HEK293 (cell line): ENCODE data around the gene STRN.

Experiments used
- CTCF ChIA-PET: fragments of 350-600 bp; formaldehyde crosslinking; extraction: SDS; loops from one replicate; lab custom pipeline; 2021; ENCODE audit warnings: antibody characterized with exemption; lab: Yijun Ruan, JAX
- POLR2A ChIA-PET: fragments of 300-600 bp; formaldehyde crosslinking; extraction: SDS; loops from one replicate; lab custom pipeline; 2020; ENCODE audit warnings: antibody characterized with exemption, inconsistent platforms; lab: Yijun Ruan, JAX
- H3K27ac ChIP-seq: fragments of 200-500 bp; sonication (Bioruptor generic); 2 replicates; pipeline ENCODE4 v1.5.1; 2014; ENCODE audit warnings: low read depth, low read length, control low read depth, inconsistent platforms; ENCODE audit errors: extremely low read depth
- H3K36me3 ChIP-seq, 2 experiments: fragments of 200-500 bp in 1 of 2; sonication (Bioruptor generic) in 1 of 2; 1 replicate in 1 of 2; 2 replicates in 1 of 2; pipeline ENCODE4 v1.5.1; 2014 to 2017; ENCODE audit warnings: inconsistent platforms in 2 of 2, low read length in 2 of 2; ENCODE audit not compliant: control insufficient read depth in 2 of 2, insufficient read depth in 1 of 2
- H3K4me1 ChIP-seq: fragments of 200-500 bp; sonication (Bioruptor generic); 2 replicates; pipeline ENCODE4 v1.5.1; 2014; ENCODE audit warnings: mild to moderate bottlenecking, low read length, inconsistent platforms; ENCODE audit not compliant: control insufficient read depth, insufficient read depth
- H3K4me3 ChIP-seq: 2 replicates; pipeline ENCODE4 v1.5.1; 2011; ENCODE audit warnings: low read depth, mild to moderate bottlenecking, control low read depth, low read length, moderate library complexity
- H3K9me3 ChIP-seq: fragments of 200-500 bp; sonication (Bioruptor generic); 2 replicates; pipeline ENCODE4 v1.5.1; 2014; ENCODE audit warnings: low read depth, low read length, inconsistent platforms; ENCODE audit not compliant: control insufficient read depth, insufficient read depth
- ATF2 ChIP-seq: fragments of 450-650 bp; formaldehyde crosslinking; IDR thresholded peaks from 2 replicates; pipeline ENCODE4 v1.5.1; 2016; ENCODE audit warnings: missing biosample characterization, missing genetic modification characterization, low read depth
- GLIS1 ChIP-seq: fragments of 450-650 bp; formaldehyde crosslinking; IDR thresholded peaks from 2 replicates; pipeline ENCODE4 v1.5.1; 2016; ENCODE audit warnings: missing biosample characterization, missing genetic modification characterization
- KLF17 ChIP-seq: fragments of 450-650 bp; formaldehyde crosslinking; IDR thresholded peaks from 2 replicates; pipeline ENCODE4 v1.5.1; 2016; ENCODE audit warnings: missing biosample characterization, missing genetic modification characterization
- RBAK ChIP-seq: fragments of 450-650 bp; formaldehyde crosslinking; IDR thresholded peaks from 2 replicates; pipeline ENCODE4 v1.5.1; 2016; ENCODE audit warnings: missing biosample characterization, missing genetic modification characterization
- SCRT1 ChIP-seq: fragments of 450-650 bp; formaldehyde crosslinking; IDR thresholded peaks from 2 replicates; pipeline ENCODE4 v1.5.1; 2016; ENCODE audit warnings: missing biosample characterization, missing genetic modification characterization, borderline replicate concordance
- SCRT2 ChIP-seq: fragments of 450-650 bp; formaldehyde crosslinking; IDR thresholded peaks from 2 replicates; pipeline ENCODE4 v1.5.1; 2016; ENCODE audit warnings: missing biosample characterization, missing genetic modification characterization
- TSHZ1 ChIP-seq: fragments of 450-650 bp; formaldehyde crosslinking; IDR thresholded peaks from 2 replicates; pipeline ENCODE4 v1.5.1; 2016; ENCODE audit warnings: missing biosample characterization, missing genetic modification characterization, borderline replicate concordance
- ZBTB48 ChIP-seq: fragments of 450-650 bp; formaldehyde crosslinking; IDR thresholded peaks from 2 replicates; pipeline ENCODE4 v1.5.1; 2016; ENCODE audit warnings: missing biosample characterization, missing genetic modification characterization
- ZFP69B ChIP-seq: fragments of 450-650 bp; formaldehyde crosslinking; IDR thresholded peaks from 2 replicates; pipeline ENCODE4 v1.5.1; 2016; ENCODE audit warnings: missing biosample characterization, missing genetic modification characterization
- ZNF23 ChIP-seq: fragments of 450-650 bp; formaldehyde crosslinking; IDR thresholded peaks from 2 replicates; pipeline ENCODE4 v1.5.1; 2016; ENCODE audit warnings: missing biosample characterization, missing genetic modification characterization, borderline replicate concordance
- ZNF248 ChIP-seq: fragments of 450-650 bp; formaldehyde crosslinking; IDR thresholded peaks from 2 replicates; pipeline ENCODE4 v1.5.1; 2017; ENCODE audit warnings: missing biosample characterization, missing genetic modification characterization
- ZNF274 ChIP-seq, 2 experiments: fragments of 200-500 bp in 1 of 2; fragments of 450-650 bp in 1 of 2; sonication (Bioruptor generic) in 1 of 2; formaldehyde crosslinking in 1 of 2; IDR thresholded peaks; 2 replicates each; pipeline versions ENCODE4 v1.5.1 to v1.6.1; 2014 to 2016; ENCODE audit warnings: borderline replicate concordance in 1 of 2, inconsistent platforms in 1 of 2, low read length in 1 of 2, missing biosample characterization in 1 of 2, missing genetic modification characterization in 1 of 2
- ZNF37A ChIP-seq: fragments of 450-650 bp; IDR thresholded peaks from 2 replicates; pipeline ENCODE4 v1.5.1; 2018; ENCODE audit warnings: missing biosample characterization, missing genetic modification characterization
- ZNF530 ChIP-seq: fragments of 450-650 bp; formaldehyde crosslinking; IDR thresholded peaks from 2 replicates; pipeline ENCODE4 v1.5.1; 2016; ENCODE audit warnings: low read depth, missing biosample characterization, missing genetic modification characterization
- ZNF560 ChIP-seq: fragments of 450-650 bp; formaldehyde crosslinking; IDR thresholded peaks from 2 replicates; pipeline ENCODE4 v1.5.1; 2017; ENCODE audit warnings: missing biosample characterization, missing genetic modification characterization, borderline replicate concordance
- ZNF626 ChIP-seq: fragments of 450-650 bp; sonication (Bioruptor Pico); formaldehyde crosslinking; IDR thresholded peaks from 2 replicates; pipeline ENCODE4 v1.5.1; 2018; ENCODE audit warnings: missing biosample characterization, missing genetic modification characterization, inconsistent platforms
- ZNF658 ChIP-seq: fragments of 450-650 bp; formaldehyde crosslinking; IDR thresholded peaks from 2 replicates; pipeline ENCODE4; 2016; ENCODE audit warnings: missing biosample characterization, missing genetic modification characterization
- ZNF792 ChIP-seq: fragments of 450-650 bp; formaldehyde crosslinking; IDR thresholded peaks from 2 replicates; pipeline ENCODE4 v1.5.1; 2016; ENCODE audit warnings: missing biosample characterization, missing genetic modification characterization
- ZNF830 ChIP-seq: fragments of 450-650 bp; IDR thresholded peaks from 2 replicates; pipeline ENCODE4 v1.5.0; 2018; ENCODE audit warnings: missing biosample characterization, missing genetic modification characterization, low read depth, mild to moderate bottlenecking, moderate library complexity
- TF ChIP-seq, protein P1 (sequence below): fragments of 450-650 bp; formaldehyde crosslinking; IDR thresholded peaks from 2 replicates; pipeline ENCODE4 v1.5.1; 2017; ENCODE audit warnings: missing biosample characterization, missing genetic modification characterization

Gene STRN

GRCh38 chr2:36915627-36916026 lies 50.7 kb downstream of the STRN start:
- ChIA-PET POLR2A (no interaction called here), CTCF (no interaction called here)
- Histone ChIP-seq H3K27ac (no peak overlapping the region), H3K4me3 (no peak overlapping the region), H3K36me3 (peaks cover 0 to 12% of the 10 kb centered on the region in 2 experiments; a peak in 2 of 3 replicates), H3K4me1 (no peaks in the 10 kb centered on the region), H3K9me3 (no peaks in the 10 kb centered on the region)
- no peak for TF ChIP-seq TSHZ1
- no peak for TF ChIP-seq ZNF658 (tag by site-specific recombination)

GRCh38 chr2:36912695-36913094 lies 53.6 kb downstream of the STRN start:
- Histone ChIP-seq H3K4me1 (no peaks in the 10 kb centered on the region), H3K27ac (no peak overlapping the region), H3K9me3 (no peaks in the 10 kb centered on the region), H3K36me3 (peaks cover 0 to 12% of the 10 kb centered on the region in 2 experiments; a peak in 2 of 3 replicates), H3K4me3 (no peak overlapping the region)
- ChIA-PET POLR2A (no interaction called here), CTCF (interaction anchor here (1.3 kb wide), 1 partner anchor 10 kb away, joined by 3 read pairs; no protein-coding TSS in a partner anchor)
- TF ChIP-seq ZNF830 (tag by site-specific recombination) (no peak), KLF17 (tag by site-specific recombination) (no peak), GLIS1 (tag by site-specific recombination) (no peak), RBAK (tag by site-specific recombination) (no peak), ZBTB48 (tag by site-specific recombination) (no peak), SCRT1 (tag by site-specific recombination) (no peak), TSHZ1 (no peak), SCRT2 (tag by site-specific recombination) (no peak), ZNF248 (tag by site-specific recombination) (no peak)
- TF ChIP-seq, protein P1, sequence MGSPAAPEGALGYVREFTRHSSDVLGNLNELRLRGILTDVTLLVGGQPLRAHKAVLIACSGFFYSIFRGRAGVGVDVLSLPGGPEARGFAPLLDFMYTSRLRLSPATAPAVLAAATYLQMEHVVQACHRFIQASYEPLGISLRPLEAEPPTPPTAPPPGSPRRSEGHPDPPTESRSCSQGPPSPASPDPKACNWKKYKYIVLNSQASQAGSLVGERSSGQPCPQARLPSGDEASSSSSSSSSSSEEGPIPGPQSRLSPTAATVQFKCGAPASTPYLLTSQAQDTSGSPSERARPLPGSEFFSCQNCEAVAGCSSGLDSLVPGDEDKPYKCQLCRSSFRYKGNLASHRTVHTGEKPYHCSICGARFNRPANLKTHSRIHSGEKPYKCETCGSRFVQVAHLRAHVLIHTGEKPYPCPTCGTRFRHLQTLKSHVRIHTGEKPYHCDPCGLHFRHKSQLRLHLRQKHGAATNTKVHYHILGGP (tag by site-specific recombination): no peak

- H3K4me3 ChIP-seq: no peak overlapping the region
- H3K27ac ChIP-seq: no peak overlapping the region
- H3K36me3 ChIP-seq: peaks cover 0 to 12% of the 10 kb centered on the region in 2 experiments; a peak in 2 of 3 replicates
- ChIA-PET CTCF (no interaction called here), POLR2A (no interaction called here)
- TF ChIP-seq ZNF792 (tag by site-specific recombination) (no peak), ZNF23 (no peak), ATF2 (tag by site-specific recombination) (no peak), ZFP69B (tag by site-specific recombination) (no peak), ZNF530 (tag by site-specific recombination) (no peak), ZNF560 (tag by site-specific recombination) (no peak), ZNF37A (tag by site-specific recombination) (no peak), ZNF274 (IDR thresholded peaks at IDR 0.05; ENCODE audit: low read length) (no peak), ZNF274 (tag by site-specific recombination; IDR thresholded peaks at IDR 0.05; ENCODE audit: borderline replicate concordance) (no peak), ZNF626 (tag by site-specific recombination) (no peak)
- no peaks in the 10 kb centered on the region for H3K9me3 ChIP-seq
- no peaks in the 10 kb centered on the region for H3K4me1 ChIP-seq
Measured at GRCh38 chr2:36911012-36911411, 55.3 kb downstream of the STRN start.
